Measurements from ENCODE around the gene CTAG1A. TPM values are rescaled to one million over a fixed set of nuclear protein-coding genes. Genes with fewer than 3 reads are reported as not detected.

CTAG1A gene
- total and polyA plus RNA-seq, 9 of the 15 experiments (the other 6 are each of a cell fraction or from before 2014, with no cell fraction given): 0.32 TPM; not detected in 8

DNA sequence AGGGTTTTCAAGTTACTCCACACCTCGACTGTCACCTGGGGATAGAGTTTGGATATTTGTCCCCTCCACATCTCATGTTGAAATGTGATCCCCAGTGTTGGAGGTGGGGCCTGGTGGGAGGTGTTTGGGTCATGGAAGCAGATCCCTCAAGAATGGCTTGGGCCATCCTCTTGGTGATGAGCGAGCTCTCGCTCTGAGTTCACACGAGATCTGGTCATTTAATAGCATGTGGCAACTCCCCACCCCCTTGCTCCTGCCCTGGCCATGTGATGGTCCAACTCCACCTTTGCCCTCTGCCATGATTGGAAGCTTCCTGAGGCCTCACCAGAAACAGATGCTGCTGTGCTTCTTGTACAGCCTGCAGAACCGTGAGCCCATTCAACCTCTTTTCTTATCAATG lies 8.3 kb downstream of the CTAG1A start:
- Histone ChIP-seq H3K9me1 (ENCODE audit: control insufficient read depth, insufficient read depth, low read length) (no peaks in the 10 kb centered on the region), H3K9me3 (replicated peaks; ENCODE audit: control insufficient read depth, insufficient read depth, low read depth, low read length) (no peaks in the 10 kb centered on the region; the same call in 1 of the 2 replicates), H3K4me1 (replicated peaks in 1 of 2; ENCODE audit: control insufficient read depth in 2 of 2, insufficient read depth in 2 of 2, low read length in 2 of 2) (no peaks in the 10 kb centered on the region), H3K4me2 (ENCODE audit: insufficient read depth, low read length) (no peak overlapping the region), H3K9ac (ENCODE audit: insufficient read depth in 1 of 2, low read depth in 2 of 2, low read length in 2 of 2) (no peak overlapping the region), H3K4me3 (no peak overlapping the region), H3K27ac (ENCODE audit: extremely low read depth, low read depth, low read length) (no peak overlapping the region), H3K79me2 (ENCODE audit: control insufficient read depth, insufficient read depth, low read length) (no peaks in the 10 kb centered on the region), H4K20me1 (replicated peaks; ENCODE audit: control insufficient read depth, insufficient read depth, low read length) (no peaks in the 10 kb centered on the region), H2AFZ (ENCODE audit: low read depth, low read length) (no peak overlapping the region), H3K36me3 (ENCODE audit: control insufficient read depth, insufficient read depth, low read length) (no peaks in the 10 kb centered on the region), H3K27me3 (ENCODE audit: control insufficient read depth in 2 of 2, insufficient read depth in 2 of 2, low read length in 2 of 2) (peaks cover 0 to 15% of the 10 kb centered on the region in 2 experiments; a peak in 2 of 5 replicates)
- BruUV-seq (replicated peaks): no TSS peak
- intact Hi-C loops (cut with micrococcal nuclease): no loop called here
- ChIA-PET POLR2A (no interaction called here), CTCF (ENCODE audit: low intra/inter-chr PET ratio) (no interaction called here)
- in situ Hi-C loops (cut with MboI): loop anchor here (25.0 kb wide), 1 partner anchor 144 kb away; no protein-coding TSS in a partner anchor
- DNase-seq (ENCODE audit: extremely low read depth in 1 of 4, low spot score in 3 of 4): no peak
- TF ChIP-seq ZNF134 (CRISPR knock-in tag; conservative IDR thresholded peaks at IDR 0.05): no peak
- no peak for TF ChIP-seq CXXC5 (CRISPR knock-in tag; IDR thresholded peaks at IDR 0.05)
- no peak for TF ChIP-seq MYBL2 (IDR thresholded peaks at IDR 0.05; ENCODE audit: low read depth)
- TF ChIP-seq MYBL2 (CRISPR knock-in tag; IDR thresholded peaks at IDR 0.05; ENCODE audit: borderline replicate concordance): no peak
- TF ChIP-seq, protein P1, sequence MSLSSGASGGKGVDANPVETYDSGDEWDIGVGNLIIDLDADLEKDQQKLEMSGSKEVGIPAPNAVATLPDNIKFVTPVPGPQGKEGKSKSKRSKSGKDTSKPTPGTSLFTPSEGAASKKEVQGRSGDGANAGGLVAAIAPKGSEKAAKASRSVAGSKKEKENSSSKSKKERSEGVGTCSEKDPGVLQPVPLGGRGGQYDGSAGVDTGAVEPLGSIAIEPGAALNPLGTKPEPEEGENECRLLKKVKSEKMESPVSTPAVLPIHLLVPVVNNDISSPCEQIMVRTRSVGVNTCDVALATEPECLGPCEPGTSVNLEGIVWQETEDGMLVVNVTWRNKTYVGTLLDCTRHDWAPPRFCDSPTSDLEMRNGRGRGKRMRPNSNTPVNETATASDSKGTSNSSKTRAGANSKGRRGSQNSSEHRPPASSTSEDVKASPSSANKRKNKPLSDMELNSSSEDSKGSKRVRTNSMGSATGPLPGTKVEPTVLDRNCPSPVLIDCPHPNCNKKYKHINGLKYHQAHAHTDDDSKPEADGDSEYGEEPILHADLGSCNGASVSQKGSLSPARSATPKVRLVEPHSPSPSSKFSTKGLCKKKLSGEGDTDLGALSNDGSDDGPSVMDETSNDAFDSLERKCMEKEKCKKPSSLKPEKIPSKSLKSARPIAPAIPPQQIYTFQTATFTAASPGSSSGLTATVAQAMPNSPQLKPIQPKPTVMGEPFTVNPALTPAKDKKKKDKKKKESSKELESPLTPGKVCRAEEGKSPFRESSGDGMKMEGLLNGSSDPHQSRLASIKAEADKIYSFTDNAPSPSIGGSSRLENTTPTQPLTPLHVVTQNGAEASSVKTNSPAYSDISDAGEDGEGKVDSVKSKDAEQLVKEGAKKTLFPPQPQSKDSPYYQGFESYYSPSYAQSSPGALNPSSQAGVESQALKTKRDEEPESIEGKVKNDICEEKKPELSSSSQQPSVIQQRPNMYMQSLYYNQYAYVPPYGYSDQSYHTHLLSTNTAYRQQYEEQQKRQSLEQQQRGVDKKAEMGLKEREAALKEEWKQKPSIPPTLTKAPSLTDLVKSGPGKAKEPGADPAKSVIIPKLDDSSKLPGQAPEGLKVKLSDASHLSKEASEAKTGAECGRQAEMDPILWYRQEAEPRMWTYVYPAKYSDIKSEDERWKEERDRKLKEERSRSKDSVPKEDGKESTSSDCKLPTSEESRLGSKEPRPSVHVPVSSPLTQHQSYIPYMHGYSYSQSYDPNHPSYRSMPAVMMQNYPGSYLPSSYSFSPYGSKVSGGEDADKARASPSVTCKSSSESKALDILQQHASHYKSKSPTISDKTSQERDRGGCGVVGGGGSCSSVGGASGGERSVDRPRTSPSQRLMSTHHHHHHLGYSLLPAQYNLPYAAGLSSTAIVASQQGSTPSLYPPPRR (CRISPR knock-in tag; IDR thresholded peaks at IDR 0.05; ENCODE audit: borderline replicate concordance): no peak
- TF ChIP-seq NBN (IDR thresholded peaks at IDR 0.05; ENCODE audit: low read depth): no peak
- TF ChIP-seq SMARCA4 (IDR thresholded peaks at IDR 0.05): no peak
- TF ChIP-seq ZNF699 (CRISPR knock-in tag; IDR thresholded peaks at IDR 0.05; ENCODE audit: insufficient replicate concordance): no peak
- no peak for FAIRE-seq
- no peak for ATAC-seq
- WGBS (ENCODE audit: insufficient coverage, low coverage, missing lambda C conversion rate): 0% methylated on average over 5 of the region's 5 CpGs
